CD14-positive monocyte (primary cell): ENCODE measurements around the gene CSH1. TPM values are rescaled to one million over a fixed set of nuclear protein-coding genes. Genes with fewer than 3 reads are reported as not detected.
"Not testable (repeated sequence)": the region's sequence is repeated elsewhere in the genome, so short reads cannot be mapped to it uniquely, and the experiment has no call there.

Experiments used
- DNase-seq, 3 donors: peaks; one replicate each; pipeline ENCODE4 v3.0.0-alpha.2; 2011 to 2022
- H2AFZ ChIP-seq: 2 replicates; pipeline ENCODE4 v1.6.0; 2012; ENCODE audit warnings: mild to moderate bottlenecking, low read depth, low read length, inconsistent platforms; ENCODE audit not compliant: insufficient read depth, poor library complexity, severe bottlenecking
- H3K27ac ChIP-seq, 2 donors: 1 replicate in 1 of 2; 2 replicates in 1 of 2; pipeline ENCODE4 v1.5.1; 2012 to 2013; ENCODE audit warnings: low read length in 2 of 2, control low read depth in 1 of 2, inconsistent platforms in 1 of 2, low read depth in 1 of 2, mild to moderate bottlenecking in 1 of 2
- H3K27me3 ChIP-seq, 2 donors: one replicate each; pipeline versions ENCODE4 v1.6.0 to v1.6.1; 2011 to 2013; ENCODE audit warnings: low read length in 2 of 2; ENCODE audit not compliant: control insufficient read depth in 2 of 2, insufficient read depth in 2 of 2
- H3K36me3 ChIP-seq, 2 donors: replicated peaks in 1 of 2; 1 replicate in 1 of 2; 2 replicates in 1 of 2; pipeline versions ENCODE4 v1.5.1 to v1.6.1; 2012 to 2013; ENCODE audit warnings: low read length in 2 of 2, control low read depth in 1 of 2, inconsistent platforms in 1 of 2, mild to moderate bottlenecking in 1 of 2; ENCODE audit not compliant: insufficient read depth in 2 of 2, control insufficient read depth in 1 of 2
- H3K4me1 ChIP-seq, 2 donors: 1 replicate in 1 of 2; 2 replicates in 1 of 2; pipeline versions ENCODE4 v1.5.1 to v1.6.1; 2012 to 2013; ENCODE audit warnings: low read length in 2 of 2, control low read depth in 1 of 2, inconsistent platforms in 1 of 2, mild to moderate bottlenecking in 1 of 2, moderate library complexity in 1 of 2; ENCODE audit not compliant: insufficient read depth in 2 of 2, control insufficient read depth in 1 of 2
- H3K4me2 ChIP-seq: replicated peaks from 2 replicates; pipeline ENCODE3; 2012; ENCODE audit warnings: low read length, moderate library complexity, mild to moderate bottlenecking; ENCODE audit not compliant: poor library complexity, severe bottlenecking; ENCODE audit errors: extremely low read depth
- H3K4me3 ChIP-seq, 3 experiments: fragments of 200-600 bp in 1 of 3; sonication (generic) in 1 of 3; replicated peaks in 1 of 3; 1 replicate in 2 of 3; 2 replicates in 1 of 3; pipeline ENCODE4 v1.5.1; 2011 to 2013; ENCODE audit warnings: low read length in 3 of 3, mild to moderate bottlenecking in 3 of 3, control low read depth in 2 of 3, low read depth in 2 of 3, inconsistent platforms in 1 of 3, moderate library complexity in 1 of 3
- H3K79me2 ChIP-seq: 2 replicates; pipeline ENCODE4 v1.6.0; 2012; ENCODE audit warnings: mild to moderate bottlenecking, control low read depth, inconsistent platforms, low read length, moderate library complexity; ENCODE audit not compliant: insufficient read depth
- H3K9ac ChIP-seq: 2 replicates; pipeline ENCODE4 v1.6.0; 2017; ENCODE audit warnings: low read length, mild to moderate bottlenecking; ENCODE audit not compliant: insufficient read depth, poor library complexity, severe bottlenecking
- H3K9me3 ChIP-seq, 2 donors: replicated peaks in 1 of 2; 1 replicate in 1 of 2; 2 replicates in 1 of 2; pipeline versions ENCODE4 v1.5.1 to v1.6.1; 2012 to 2013; ENCODE audit warnings: low read length in 2 of 2, control low read depth in 1 of 2; ENCODE audit not compliant: control insufficient read depth in 1 of 2, insufficient read depth in 1 of 2
- H4K20me1 ChIP-seq: 2 replicates; pipeline ENCODE4 v1.6.0; 2012; ENCODE audit warnings: mild to moderate bottlenecking, low read length, control low read depth, moderate library complexity; ENCODE audit not compliant: insufficient read depth
- H3K27ac Mint-ChIP-seq, 7 donors: one replicate each; pipeline ENCODE4 v1.8.0; 2020; ENCODE audit warnings: mild to moderate bottlenecking in 7 of 7, mixed read lengths in 7 of 7, moderate library complexity in 6 of 7, inconsistent platforms in 2 of 7
- H3K27me3 Mint-ChIP-seq, 3 donors: one replicate each; pipeline ENCODE4 v1.8.0; 2021 to 2022; ENCODE audit warnings: low read depth in 3 of 3, mild to moderate bottlenecking in 3 of 3, mixed read lengths in 3 of 3, moderate library complexity in 3 of 3, inconsistent platforms in 1 of 3
- H3K36me3 Mint-ChIP-seq, 2 donors: one replicate each; pipeline ENCODE4 v1.8.0; 2020; ENCODE audit warnings: mixed read lengths in 2 of 2, inconsistent platforms in 1 of 2, mild to moderate bottlenecking in 1 of 2
- H3K4me1 Mint-ChIP-seq: one replicate; pipeline ENCODE4 v1.8.0; 2020; ENCODE audit warnings: mild to moderate bottlenecking, mixed read lengths
- H3K4me3 Mint-ChIP-seq, 2 donors: one replicate each; pipeline ENCODE4 v1.8.0; 2020; ENCODE audit warnings: mild to moderate bottlenecking in 2 of 2, mixed read lengths in 2 of 2, moderate library complexity in 1 of 2
- H3K9me3 Mint-ChIP-seq, 7 donors: one replicate each; pipeline ENCODE4 v1.8.0; 2020 to 2022; ENCODE audit warnings: mixed read lengths in 7 of 7, mild to moderate bottlenecking in 6 of 7, moderate library complexity in 6 of 7, inconsistent platforms in 2 of 7
- CTCF ChIP-seq: fragments of 200-600 bp; IDR thresholded peaks from one replicate; pipeline ENCODE4 v1.8.0; 2022; ENCODE audit warnings: antibody characterized with exemption, mild to moderate bottlenecking
- WGBS: methylation state at CpG from one replicate; pipeline ENCODE4 v1.1.5; 2013; ENCODE audit warnings: missing lambda C conversion rate; ENCODE audit not compliant: insufficient coverage; 5-methylcytosine and 5-hydroxymethylcytosine counted together
- intact Hi-C, 2 donors: fragments of 100-400 bp; cut with micrococcal nuclease; formaldehyde crosslinking; loops; one replicate each; pipeline versions ENCODE4 v1.15.0 to v1.15.1; 2023
- polyA plus RNA-seq, 3 donors: library from polyadenylated mRNA; depleted of rRNA in 1 of 3; unstranded in 2 of 3; stranded (reverse) in 1 of 3; fragments of 300-500 nt in 2 of 3; fragments of >200 nt in 1 of 3; fragmentation: Illumina TruSeq in 2 of 3; gene quantifications; 1 replicate in 2 of 3; 2 replicates in 1 of 3; pipeline ENCODE4 v1.2.3, GENCODE V29; 2012 to 2021

Gene CSH1
- polyA plus RNA-seq, 3 donors = not detected

- Histone ChIP-seq H2AFZ (no peak overlapping the region), H3K27ac (no peak overlapping the region), H3K4me1 (no peaks in the 10 kb centered on the region), H3K79me2 (no peaks in the 10 kb centered on the region), H3K9me3 (no peaks in the 10 kb centered on the region), H4K20me1 (no peaks in the 10 kb centered on the region), H3K4me3 (no peak overlapping the region), H3K27me3 (no peaks in the 10 kb centered on the region), H3K9ac (no peak overlapping the region), H3K36me3 (no peaks in the 10 kb centered on the region), H3K4me2 (no peak overlapping the region)
- no peak for TF ChIP-seq CTCF
- DNase-seq = no peak
- H3K4me1 Mint-ChIP-seq = peaks cover 14% of the 10 kb centered on the region
- peaks cover 2 to 11% (median 4%) of the 10 kb centered on the region in 3 donors for H3K27me3 Mint-ChIP-seq
- H3K36me3 Mint-ChIP-seq = no peaks in the 10 kb centered on the region
- intact Hi-C loops = loop anchor here (5.0 to 10.0 kb wide), 3 partner anchors 108 to 216 kb away; partner anchors contain the start of genes ERN1 (in 1 of the 2) and ICAM2 (in 1 of the 2)
- no peak overlapping the region for H3K27ac Mint-ChIP-seq
- WGBS = 96% methylated on average over 11 of the region's 12 CpGs
- no peak overlapping the region for H3K4me3 Mint-ChIP-seq
- no peaks in the 10 kb centered on the region for H3K9me3 Mint-ChIP-seq
Measured at GRCh38 chr17:63916566-63917185, 20.3 kb upstream of the CSH1 start.

GRCh38 chr17:63915753-63916152 lies 19.4 kb upstream of the CSH1 start:
- DNase-seq = not testable (repeated sequence)
- H3K4me1 Mint-ChIP-seq = peaks cover 14% of the 10 kb centered on the region

More at GRCh38 chr17:63915753-63916152, 19.4 kb upstream of the CSH1 start:
- H3K9ac ChIP-seq, H3K4me1 ChIP-seq, H3K36me3 ChIP-seq, H3K27ac ChIP-seq, H2AFZ ChIP-seq, H4K20me1 ChIP-seq, H3K36me3 Mint-ChIP-seq, H3K4me3 ChIP-seq, H3K9me3 Mint-ChIP-seq, H3K9me3 ChIP-seq, H3K4me2 ChIP-seq, H3K27ac Mint-ChIP-seq, H3K27me3 ChIP-seq, H3K79me2 ChIP-seq: not testable (repeated sequence)
- peak overlapping the region; percentile 12 to 55 for H3K4me3 Mint-ChIP-seq
- 30% methylated on average over 3 of the region's 10 CpGs for WGBS
- peaks cover 2 to 11% (median 5%) of the 10 kb centered on the region in 3 donors for H3K27me3 Mint-ChIP-seq
- intact Hi-C loops = loop anchor here (5.0 to 10.0 kb wide), 3 partner anchors 109 to 217 kb away; partner anchors contain the start of genes ERN1 (in 1 of the 2) and ICAM2 (in 1 of the 2)
